Measurements from ENCODE around the gene CAMLG.

The CAMLG gene

DNA sequence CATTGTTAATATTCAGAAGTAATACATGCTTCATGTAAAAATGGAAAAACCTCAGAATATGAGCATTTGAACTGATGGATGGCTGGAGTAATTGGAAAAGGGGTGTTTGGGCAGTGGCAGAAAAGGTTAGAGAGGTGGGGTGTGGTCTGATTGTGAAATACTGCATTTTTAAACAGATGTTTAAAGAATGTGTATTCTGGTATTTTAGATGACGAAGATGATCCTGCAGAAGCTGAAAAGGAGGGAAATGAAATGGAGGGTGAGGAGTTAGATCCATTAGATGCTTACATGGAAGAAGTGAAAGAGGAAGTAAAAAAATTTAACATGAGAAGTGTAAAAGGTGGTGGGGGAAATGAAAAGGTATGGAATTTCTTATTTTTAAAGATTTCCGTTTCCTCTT, 39.0 kb downstream of the CAMLG start:
- no peak for DNase-seq (ENCODE audit: extremely low read depth in 1 of 2, low read depth in 1 of 2)

DNA sequence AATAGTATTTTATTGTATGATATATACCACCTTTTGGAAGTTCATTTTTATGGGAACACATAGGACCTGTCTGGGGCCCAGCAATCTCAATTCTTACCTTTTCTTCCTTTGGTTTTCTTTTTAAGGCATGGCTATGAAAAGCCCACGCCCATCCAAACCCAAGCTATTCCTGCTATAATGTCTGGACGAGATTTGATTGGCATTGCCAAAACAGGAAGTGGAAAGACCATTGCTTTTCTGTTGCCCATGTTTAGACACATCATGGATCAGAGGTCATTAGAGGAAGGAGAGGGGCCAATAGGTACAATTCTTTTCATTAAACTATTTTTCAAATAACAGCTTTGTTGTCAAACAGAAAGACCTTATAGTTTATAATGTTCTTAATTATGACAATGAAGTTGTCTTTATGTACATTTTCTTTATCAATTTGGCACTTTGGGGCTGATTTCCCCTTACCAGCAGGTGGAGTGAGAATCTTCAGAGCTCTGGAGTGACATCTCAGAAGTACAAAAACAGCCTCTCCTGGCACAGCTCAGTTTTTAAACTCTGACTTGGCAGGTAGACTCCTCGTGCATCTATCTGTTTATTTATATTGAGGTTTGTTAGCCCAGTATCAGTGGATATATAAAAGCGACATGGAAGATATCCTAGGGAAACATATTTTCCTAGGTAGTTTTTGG, 46.0 kb downstream of the CAMLG start:
- no peak for DNase-seq (ENCODE audit: extremely low read depth in 1 of 2, low read depth in 1 of 2)

DNA sequence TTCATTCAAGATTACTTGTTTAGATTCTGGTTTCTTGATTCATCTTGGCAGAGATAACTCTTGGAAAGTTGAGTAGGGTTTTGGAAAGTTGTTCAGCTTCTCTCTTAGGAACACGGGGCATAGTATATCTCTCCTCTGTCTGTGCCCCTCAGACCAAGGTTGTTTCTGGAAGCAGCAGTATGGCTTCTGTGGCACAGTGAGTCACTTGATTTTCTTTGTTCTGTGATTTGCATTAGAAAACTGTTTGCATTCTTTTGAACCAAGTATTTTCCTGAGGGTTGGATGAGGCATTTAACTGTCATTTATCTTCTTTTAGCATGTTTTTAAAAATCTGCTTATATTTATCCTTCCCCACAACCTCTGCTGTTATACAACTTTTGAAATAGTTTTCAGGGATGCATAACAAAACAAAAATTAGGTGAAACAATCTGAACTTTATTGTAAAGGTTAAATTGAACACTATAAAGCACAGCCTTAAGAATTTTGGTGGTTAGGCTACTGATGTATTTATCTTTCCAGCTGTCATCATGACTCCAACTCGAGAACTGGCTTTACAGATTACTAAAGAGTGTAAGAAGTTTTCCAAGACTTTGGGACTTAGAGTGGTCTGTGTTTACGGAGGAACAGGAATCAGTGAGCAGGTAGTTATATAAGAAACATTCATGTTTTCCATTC, 46.7 kb downstream of the CAMLG start:
- DNase-seq (ENCODE audit: extremely low read depth in 1 of 2, low read depth in 1 of 2): no peak

DNA sequence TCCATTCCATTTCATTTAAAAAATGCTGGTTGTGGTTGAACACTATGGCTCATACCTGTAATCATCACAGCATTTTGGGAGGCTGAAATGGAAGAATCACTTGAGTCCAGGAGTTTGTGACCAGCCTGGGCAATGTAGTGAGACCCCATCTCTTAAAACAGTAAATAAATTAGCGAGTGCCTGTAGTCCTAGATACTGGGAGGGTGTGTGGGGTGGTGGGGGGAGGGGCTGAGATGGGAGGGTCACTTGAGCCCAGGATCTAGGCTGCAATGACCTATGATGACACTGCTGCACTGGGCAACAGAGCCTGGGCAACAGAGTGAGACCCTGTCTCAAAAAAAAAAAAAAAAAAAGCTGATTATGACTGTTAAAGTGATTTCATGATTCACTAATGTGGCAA, 49.3 kb downstream of the CAMLG start:
- no peak for DNase-seq (ENCODE audit: extremely low read depth in 1 of 2, low read depth in 1 of 2)

DNA sequence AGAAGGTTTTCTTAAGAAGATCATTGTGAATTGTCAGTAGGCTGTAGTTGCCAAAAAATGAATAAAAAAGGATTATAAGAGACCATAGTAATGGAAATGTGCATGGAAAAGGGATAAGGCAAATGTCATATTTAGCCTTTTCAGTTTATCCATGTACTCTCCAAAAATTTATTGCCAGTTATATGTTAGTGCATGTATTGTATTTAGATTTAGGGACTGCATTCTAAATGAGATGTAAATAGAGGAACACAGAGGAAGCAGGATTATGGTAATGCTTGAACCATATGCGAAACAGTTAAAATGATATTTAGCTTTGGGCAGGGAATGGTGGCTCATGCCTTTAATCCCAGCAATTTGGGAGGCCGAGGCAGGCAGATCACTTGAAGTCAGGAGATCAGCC, 53.2 kb downstream of the CAMLG start:
- no peak for DNase-seq (ENCODE audit: extremely low read depth in 1 of 2, low read depth in 1 of 2)

DNA sequence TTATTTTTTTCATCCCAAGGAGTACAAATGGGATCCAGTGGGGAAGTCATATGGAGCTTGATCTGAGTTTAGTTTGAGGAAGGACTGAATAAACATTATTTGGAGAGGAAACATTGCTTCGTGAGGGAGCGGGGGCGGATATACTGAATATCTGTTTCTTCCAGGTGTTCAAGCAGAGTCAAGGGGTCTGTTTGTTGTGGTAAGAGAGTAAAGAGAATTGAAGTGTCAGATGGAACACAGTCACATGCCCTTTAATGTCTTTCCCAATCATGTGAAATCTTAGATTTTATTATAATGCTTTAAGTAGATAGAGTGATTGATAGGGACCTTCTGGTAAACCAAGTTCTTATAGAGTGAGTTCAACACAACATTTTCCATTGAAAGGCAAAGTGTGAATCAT, 53.9 kb downstream of the CAMLG start:
- no peak for DNase-seq (ENCODE audit: extremely low read depth in 1 of 2, low read depth in 1 of 2)

DNA sequence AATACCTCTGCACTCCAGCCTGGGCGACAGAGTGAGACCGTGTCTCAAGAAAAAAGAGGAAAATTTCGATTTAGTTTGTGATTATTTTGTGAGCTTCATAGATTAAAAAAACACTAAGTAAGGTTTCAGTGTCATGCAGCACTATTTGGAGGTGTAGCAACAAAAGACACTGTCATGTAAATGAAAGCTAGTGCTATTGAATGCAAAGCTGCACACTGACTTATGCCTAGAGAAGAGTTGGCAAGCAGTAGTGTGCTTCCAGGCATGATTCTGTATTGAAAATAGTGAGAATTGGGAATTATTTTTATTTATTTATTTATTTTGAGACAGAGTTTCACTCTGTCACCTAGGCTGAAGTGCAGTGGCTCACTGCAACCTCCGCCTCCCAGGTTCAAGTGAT, 54.8 kb downstream of the CAMLG start:
- DNase-seq (ENCODE audit: extremely low read depth in 1 of 2, low read depth in 1 of 2): no peak

DNA sequence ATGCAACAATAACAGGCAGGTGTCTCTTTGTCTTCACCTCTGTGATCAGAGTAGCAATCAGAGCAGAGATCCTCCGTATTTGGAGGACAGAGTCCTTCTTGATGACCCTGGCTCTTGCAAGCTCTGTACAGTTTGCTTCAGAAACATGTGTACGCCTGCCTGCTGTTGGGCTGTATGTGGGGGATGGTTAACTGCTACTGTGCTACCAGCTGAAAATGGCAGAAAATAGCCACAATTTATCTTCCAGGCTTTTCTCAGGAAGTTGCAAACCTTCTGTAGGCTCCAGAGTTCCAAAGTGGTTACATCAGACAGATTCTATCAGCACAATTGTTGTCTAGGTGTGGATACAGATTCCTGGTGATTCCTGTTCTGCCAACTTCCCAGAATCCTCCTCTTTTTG, 55.7 kb downstream of the CAMLG start:
- no peak for DNase-seq (ENCODE audit: extremely low read depth in 1 of 2, low read depth in 1 of 2)

DNA sequence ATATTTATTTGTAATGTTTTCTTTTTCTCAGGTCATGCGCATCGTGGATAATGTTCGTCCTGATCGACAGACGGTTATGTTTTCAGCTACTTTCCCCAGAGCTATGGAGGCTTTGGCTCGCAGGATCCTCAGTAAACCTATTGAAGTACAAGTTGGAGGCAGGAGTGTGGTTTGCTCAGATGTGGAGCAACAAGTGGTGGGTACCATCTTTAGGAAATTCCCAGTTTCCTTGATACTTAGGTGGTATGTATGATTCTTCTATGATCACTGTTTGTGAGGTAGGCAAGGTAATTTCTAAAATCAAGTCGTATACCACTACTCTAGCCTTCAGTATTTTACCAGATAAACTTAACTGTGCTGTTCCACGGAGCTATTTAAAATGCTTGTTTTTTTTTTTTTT, 56.5 kb downstream of the CAMLG start:
- no peak for DNase-seq (ENCODE audit: extremely low read depth in 1 of 2, low read depth in 1 of 2)

DNA sequence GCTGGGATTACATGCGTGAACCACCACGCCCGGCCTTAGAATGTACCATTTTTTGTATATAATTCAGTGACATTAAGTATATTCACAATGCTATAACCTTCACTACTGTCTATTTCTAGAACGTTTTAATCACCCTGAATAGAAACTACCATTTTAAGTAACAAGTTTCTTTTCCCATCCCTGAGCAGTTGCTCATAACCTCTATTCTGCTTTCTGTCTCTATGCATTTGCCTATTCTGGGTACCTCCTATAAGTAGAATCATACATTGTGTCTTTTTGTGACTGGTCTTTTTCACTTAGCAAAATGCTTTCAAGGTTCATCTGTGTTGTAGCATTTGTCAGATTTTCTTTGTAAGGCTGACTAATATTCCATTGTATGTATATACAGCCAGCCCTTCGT, 60.1 kb downstream of the CAMLG start:
- no peak for DNase-seq (ENCODE audit: extremely low read depth in 1 of 2, low read depth in 1 of 2)
